ENCODE results near the gene CHD9.
A peak's percentile ranks its signal among the peaks of the same experiment; 100 is the strongest.

Gene CHD9

DNA sequence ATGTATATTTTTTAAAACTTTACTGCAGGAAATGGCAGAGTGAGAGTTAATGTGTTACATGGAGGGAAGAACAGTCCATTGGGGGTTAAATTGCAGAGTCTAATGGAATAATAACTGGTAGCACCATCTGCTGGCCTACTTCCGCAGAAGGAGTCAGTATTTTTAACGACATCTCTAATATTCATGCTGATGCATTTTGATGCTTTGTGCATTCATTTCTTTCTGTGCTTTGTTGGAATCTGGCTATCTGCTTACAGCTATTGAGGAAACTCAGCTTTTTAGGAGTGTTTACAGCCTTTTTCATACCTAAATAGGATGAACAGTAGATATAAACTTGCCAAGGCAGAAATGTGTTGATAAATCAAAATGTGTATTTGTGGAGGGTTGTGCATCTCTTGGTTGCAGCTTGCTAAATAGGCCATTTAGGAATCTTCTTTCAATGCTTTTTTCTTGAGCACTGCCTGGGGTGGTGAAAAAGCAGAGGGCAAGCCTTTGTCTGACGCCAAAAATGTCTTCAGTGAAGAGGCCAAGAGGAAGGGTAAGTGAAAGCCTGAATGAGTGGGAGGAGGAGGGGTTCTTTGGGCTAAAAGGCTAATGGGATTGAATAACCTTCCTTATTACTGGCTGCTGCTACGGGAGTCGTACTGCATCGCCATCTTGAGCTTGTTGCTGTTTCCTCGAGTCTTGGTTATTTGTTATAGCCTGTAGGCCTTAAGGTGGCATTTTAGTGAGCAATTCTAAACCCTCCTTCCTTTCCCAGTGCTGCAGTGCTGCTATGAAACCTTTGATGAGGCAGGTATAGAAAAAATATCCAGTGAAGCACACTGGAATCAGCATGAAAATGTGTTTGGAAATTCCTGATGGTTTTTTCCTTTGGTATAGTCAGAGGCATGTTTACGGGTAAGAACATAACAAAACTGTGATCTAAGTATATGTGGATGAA lies 153.3 kb downstream of the CHD9 start:
- peak; percentile 76 for DNase-seq (ENCODE audit: extremely low spot score)
- CTCF ChIA-PET = interaction anchor here (0.6 to 1.5 kb wide), 5 partner anchors 40 to 1558 kb away, joined by 4 to 7 read pairs (median 5); partner anchors contain the start of gene CHD9
- TF ChIP-seq FOXA1 (IDR thresholded peaks at IDR 0.05) = no peak
- TF ChIP-seq ELF4 (IDR thresholded peaks at IDR 0.05) = no peak
- TF ChIP-seq NFRKB (IDR thresholded peaks at IDR 0.05) = peak; percentile 77
- TF ChIP-seq L3MBTL2 (conservative IDR thresholded peaks at IDR 0.05) = 0 out of 2 replicates have a peak, but pooled peaks have one; percentile 9
- POLR2A ChIA-PET = interaction anchor here (1.0 to 2.5 kb wide), 4 partner anchors 18 to 156 kb away, joined by 3 to 13 read pairs (median 4); partner anchors contain the start of genes CHD9 and CHD9NB

DNA sequence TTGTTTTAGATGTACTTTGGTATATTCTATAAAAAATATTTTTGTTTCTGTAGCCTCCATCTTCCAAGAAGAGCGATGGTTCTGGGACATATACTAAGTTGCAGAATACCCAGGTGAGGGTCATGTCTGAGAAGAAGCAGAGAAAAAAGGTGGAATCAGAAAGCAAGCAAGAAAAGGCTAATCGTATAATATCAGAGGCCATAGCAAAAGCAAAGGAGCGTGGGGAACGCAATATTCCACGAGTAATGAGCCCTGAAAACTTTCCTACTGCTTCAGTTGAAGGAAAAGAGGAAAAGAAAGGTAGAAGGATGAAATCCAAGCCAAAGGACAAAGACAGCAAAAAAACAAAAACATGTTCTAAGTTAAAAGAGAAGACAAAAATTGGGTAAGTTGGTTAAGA lies 154.6 kb downstream of the CHD9 start:
- no peak for DNase-seq (ENCODE audit: extremely low spot score)
- TF ChIP-seq FOXA1 (IDR thresholded peaks at IDR 0.05) (no peak), SUZ12 (IDR thresholded peaks at IDR 0.05) (no peak), FOXK2 (IDR thresholded peaks at IDR 0.05) (no peak), LEF1 (IDR thresholded peaks at IDR 0.05; ENCODE audit: borderline replicate concordance) (no peak), ZNF384 (IDR thresholded peaks at IDR 0.05) (no peak), SP1 (IDR thresholded peaks at IDR 0.05) (no peak), L3MBTL2 (conservative IDR thresholded peaks at IDR 0.05) (no peak), TARDBP (IDR thresholded peaks at IDR 0.05) (no peak)
- POLR2A ChIA-PET = interaction anchor here (2.5 kb wide), 1 partner anchor 155 kb away, joined by 13 read pairs; the partner anchor contains the start of gene CHD9
- CTCF ChIA-PET = no interaction called here

DNA sequence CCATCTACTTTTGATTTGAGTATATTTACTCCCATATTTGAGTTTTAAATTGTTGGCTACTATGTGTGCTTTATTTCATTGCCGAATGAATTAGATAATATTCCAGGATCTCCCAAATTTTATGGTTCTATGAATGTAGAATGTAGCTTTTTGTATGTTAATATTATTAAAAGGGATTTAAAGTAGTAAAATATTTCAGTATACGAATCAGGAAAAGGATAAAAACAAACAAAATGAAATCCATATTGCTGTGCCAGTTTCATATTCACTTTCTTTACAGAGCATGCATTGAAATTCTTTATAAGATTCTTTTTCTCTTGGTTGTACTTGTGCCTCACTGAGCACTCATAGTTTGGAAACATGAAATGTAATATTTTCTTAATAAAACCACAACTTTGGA lies 155.1 kb downstream of the CHD9 start:
- DNase-seq (ENCODE audit: extremely low spot score) = no peak
- POLR2A ChIA-PET = no interaction called here
- CTCF ChIA-PET = no interaction called here
- TF ChIP-seq ZNF384 (IDR thresholded peaks at IDR 0.05) (no peak), SUZ12 (IDR thresholded peaks at IDR 0.05) (no peak), CTBP1 (IDR thresholded peaks at IDR 0.05; ENCODE audit: borderline replicate concordance) (no peak), FOXK2 (IDR thresholded peaks at IDR 0.05) (no peak)

DNA sequence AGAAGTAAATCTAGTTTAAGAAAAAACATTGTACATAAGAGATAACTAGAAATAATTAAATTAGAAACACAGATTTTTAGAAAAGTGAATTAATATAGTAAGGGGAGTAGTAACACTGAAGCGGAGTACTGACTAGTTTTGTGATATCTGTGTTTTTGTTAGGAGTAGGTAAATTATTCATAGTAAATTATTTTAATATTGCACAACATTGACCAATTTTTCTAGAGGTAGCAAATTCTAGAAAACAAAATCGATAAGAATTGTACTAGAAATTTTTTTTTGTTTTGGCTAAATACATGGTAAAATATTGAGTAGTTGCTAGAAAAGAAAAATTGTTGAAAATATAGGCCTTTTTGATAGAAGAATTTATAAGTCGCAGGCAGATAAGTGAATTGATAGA lies 156.5 kb downstream of the CHD9 start:
- ChIA-PET CTCF (no interaction called here), POLR2A (no interaction called here)
- TF ChIP-seq ARNT (IDR thresholded peaks at IDR 0.05) (no peak), SP1 (IDR thresholded peaks at IDR 0.05) (no peak), LEF1 (IDR thresholded peaks at IDR 0.05; ENCODE audit: borderline replicate concordance) (no peak), HDGF (IDR thresholded peaks at IDR 0.05; ENCODE audit: borderline replicate concordance) (no peak)
- DNase-seq (ENCODE audit: extremely low spot score) = no peak

DNA sequence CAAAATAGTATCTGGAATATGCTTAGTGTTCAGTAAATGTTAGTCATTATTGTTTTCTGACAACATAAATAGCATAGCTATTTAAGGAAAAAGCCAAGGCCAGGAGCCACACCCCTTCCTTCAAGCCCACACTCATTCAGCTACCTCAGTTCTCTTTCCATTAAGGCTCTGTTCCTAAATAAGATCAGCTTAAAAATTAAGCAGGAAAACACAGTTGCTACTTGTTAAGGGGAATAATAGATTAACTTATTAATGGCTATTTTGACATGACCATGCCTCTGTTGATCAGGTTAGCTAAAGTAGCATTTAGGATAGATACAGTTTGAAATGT lies 158.1 kb downstream of the CHD9 start:
- POLR2A ChIA-PET = interaction anchor here (1.0 kb wide), 1 partner anchor 158 kb away, joined by 3 read pairs; the partner anchor contains the start of gene CHD9

DNA sequence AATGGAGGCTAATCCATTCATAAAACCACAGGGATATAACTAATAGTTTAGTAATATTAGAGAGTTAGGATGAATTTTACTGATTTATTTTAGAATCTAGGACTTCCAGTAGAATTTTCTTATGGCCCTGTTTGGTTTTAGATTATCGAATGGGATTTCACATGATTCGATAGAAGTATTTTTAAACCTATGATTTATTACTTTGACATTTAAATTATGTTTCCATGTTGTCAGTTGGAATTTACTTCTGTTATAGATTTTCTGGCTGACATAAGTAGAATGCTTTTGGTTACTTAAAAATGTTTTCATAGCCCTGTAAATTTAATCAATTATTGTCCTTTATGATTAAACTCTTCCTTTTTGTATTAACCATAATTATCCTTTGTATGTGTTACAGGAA lies 158.8 kb downstream of the CHD9 start:
- TF ChIP-seq, protein P1, sequence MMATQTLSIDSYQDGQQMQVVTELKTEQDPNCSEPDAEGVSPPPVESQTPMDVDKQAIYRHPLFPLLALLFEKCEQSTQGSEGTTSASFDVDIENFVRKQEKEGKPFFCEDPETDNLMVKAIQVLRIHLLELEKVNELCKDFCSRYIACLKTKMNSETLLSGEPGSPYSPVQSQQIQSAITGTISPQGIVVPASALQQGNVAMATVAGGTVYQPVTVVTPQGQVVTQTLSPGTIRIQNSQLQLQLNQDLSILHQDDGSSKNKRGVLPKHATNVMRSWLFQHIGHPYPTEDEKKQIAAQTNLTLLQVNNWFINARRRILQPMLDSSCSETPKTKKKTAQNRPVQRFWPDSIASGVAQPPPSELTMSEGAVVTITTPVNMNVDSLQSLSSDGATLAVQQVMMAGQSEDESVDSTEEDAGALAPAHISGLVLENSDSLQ (IDR thresholded peaks at IDR 0.05) = peak; percentile 65
- TF ChIP-seq NFRKB (IDR thresholded peaks at IDR 0.05) = no peak
- no peak for DNase-seq (ENCODE audit: extremely low spot score)
- ChIA-PET CTCF (no interaction called here), POLR2A (interaction anchor here (1.0 kb wide), 1 partner anchor 159 kb away, joined by 3 read pairs; the partner anchor contains the start of gene CHD9)

More for the DNA sequence above, 158.1 kb downstream of the CHD9 start:
- TF ChIP-seq ZNF384 (IDR thresholded peaks at IDR 0.05) (no peak), FOXK2 (IDR thresholded peaks at IDR 0.05) (no peak)
- CTCF ChIA-PET = no interaction called here
- no peak for DNase-seq (ENCODE audit: extremely low spot score)

DNA sequence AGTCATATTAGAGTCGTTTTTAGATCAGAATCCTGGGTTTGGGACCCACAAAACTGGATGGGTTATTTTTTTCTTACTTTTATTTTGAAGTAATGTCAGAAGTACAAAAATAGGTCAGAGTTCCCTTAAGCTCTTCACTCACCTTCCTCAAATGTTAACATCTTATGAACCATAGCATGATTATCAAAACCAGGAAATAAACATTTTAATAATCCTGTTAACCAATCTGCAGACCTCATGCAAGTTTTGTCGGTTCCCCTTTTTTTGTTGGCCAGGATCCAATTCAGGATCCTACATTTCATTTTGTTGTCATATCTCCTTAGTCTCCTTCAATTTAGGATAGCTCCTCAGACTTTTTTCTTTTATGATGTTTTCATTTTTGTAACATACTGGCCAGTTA lies 162.0 kb downstream of the CHD9 start:
- TF ChIP-seq LEF1 (IDR thresholded peaks at IDR 0.05; ENCODE audit: borderline replicate concordance) (no peak), TARDBP (IDR thresholded peaks at IDR 0.05) (no peak), SP1 (IDR thresholded peaks at IDR 0.05) (no peak), ELF4 (IDR thresholded peaks at IDR 0.05) (no peak), BHLHE40 (IDR thresholded peaks at IDR 0.05; ENCODE audit: borderline replicate concordance) (no peak), HDGF (IDR thresholded peaks at IDR 0.05; ENCODE audit: borderline replicate concordance) (no peak), ARNT (IDR thresholded peaks at IDR 0.05) (no peak), CTBP1 (IDR thresholded peaks at IDR 0.05; ENCODE audit: borderline replicate concordance) (no peak), ZNF384 (IDR thresholded peaks at IDR 0.05) (no peak)
- CTCF ChIA-PET = interaction anchor here (0.5 kb wide), 1 partner anchor 14 kb away, joined by 5 read pairs; no protein-coding TSS in a partner anchor
- POLR2A ChIA-PET = no interaction called here
- no peak for DNase-seq (ENCODE audit: extremely low spot score)

DNA sequence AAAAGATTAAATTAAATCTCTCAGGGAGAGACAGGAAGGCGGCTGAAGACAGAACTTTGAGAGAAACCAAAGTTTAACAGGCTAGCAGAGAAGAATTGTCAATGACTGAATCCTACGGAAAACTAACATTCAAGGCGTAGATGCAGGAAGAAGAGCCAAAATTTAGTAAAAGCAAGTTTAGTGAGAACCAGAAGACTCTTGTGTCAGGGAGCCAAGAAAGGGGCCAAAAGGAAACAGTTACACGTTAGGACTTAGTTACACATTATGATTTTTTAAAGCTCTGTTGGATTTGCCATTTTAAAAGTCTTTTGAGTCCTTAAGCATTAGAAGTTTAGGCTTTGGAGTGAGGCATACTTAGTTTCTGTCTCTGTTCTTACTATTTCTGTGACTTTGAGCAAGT lies 164.6 kb downstream of the CHD9 start:
- ChIA-PET CTCF (no interaction called here), POLR2A (no interaction called here)
- DNase-seq (ENCODE audit: extremely low spot score) = no peak
- TF ChIP-seq, protein P1 (IDR thresholded peaks at IDR 0.05) = no peak
- TF ChIP-seq TARDBP (IDR thresholded peaks at IDR 0.05) (no peak), BHLHE40 (IDR thresholded peaks at IDR 0.05; ENCODE audit: borderline replicate concordance) (no peak), NFRKB (IDR thresholded peaks at IDR 0.05) (no peak), FOXM1 (IDR thresholded peaks at IDR 0.05; ENCODE audit: borderline replicate concordance) (no peak), ZNF384 (IDR thresholded peaks at IDR 0.05) (no peak), L3MBTL2 (conservative IDR thresholded peaks at IDR 0.05) (no peak), HDGF (IDR thresholded peaks at IDR 0.05; ENCODE audit: borderline replicate concordance) (no peak), SP1 (IDR thresholded peaks at IDR 0.05) (no peak), SUZ12 (IDR thresholded peaks at IDR 0.05) (no peak), ELF4 (IDR thresholded peaks at IDR 0.05) (no peak), FOXK2 (IDR thresholded peaks at IDR 0.05) (no peak), CTBP1 (IDR thresholded peaks at IDR 0.05; ENCODE audit: borderline replicate concordance) (no peak), ARNT (IDR thresholded peaks at IDR 0.05) (no peak), LEF1 (IDR thresholded peaks at IDR 0.05; ENCODE audit: borderline replicate concordance) (no peak), FOXA1 (IDR thresholded peaks at IDR 0.05) (no peak)
